HL-60 (cell line): Measurements from ENCODE around the gene NOXA1.

Experiments used
- DNase-seq, 2 experiments: peaks; one replicate each; pipeline ENCODE4 v3.0.0-alpha.2; 2010 to 2020; ENCODE audit warnings: low read depth in 1 of 2, low spot score in 1 of 2
- H3K27ac ChIP-seq: fragments of 250-450 bp; sonication (Bioruptor Pico); replicated peaks from 2 replicates; pipeline ENCODE4 v1.5.1; 2020; ENCODE audit warnings: mild to moderate bottlenecking, moderate library complexity
- H3K27me3 ChIP-seq: fragments of 250-450 bp; sonication (Bioruptor Pico); 2 replicates; pipeline ENCODE4 v1.5.1; 2021; ENCODE audit warnings: mild to moderate bottlenecking, moderate library complexity; ENCODE audit not compliant: insufficient read depth, poor library complexity, severe bottlenecking
- H3K4me3 ChIP-seq: replicated peaks from 2 replicates; pipeline ENCODE4 v1.5.1; 2011; ENCODE audit warnings: mild to moderate bottlenecking, control low read depth, low read length; ENCODE audit not compliant: insufficient read depth
- GABPA ChIP-seq: IDR thresholded peaks from 2 replicates; pipeline ENCODE4 v1.6.1; 2012; ENCODE audit warnings: low read depth
- POLR2AphosphoS5 ChIP-seq: IDR thresholded peaks from 2 replicates; pipeline ENCODE4 v1.6.1; 2012; ENCODE audit warnings: low read depth
- SPI1 ChIP-seq: IDR thresholded peaks from 2 replicates; pipeline ENCODE4 v1.6.1; 2012; ENCODE audit warnings: low read depth, mild to moderate bottlenecking, borderline replicate concordance
- TF ChIP-seq, protein P1 (sequence below): IDR thresholded peaks from 2 replicates; pipeline ENCODE4 v1.6.1; 2012; ENCODE audit warnings: low read depth; ENCODE audit not compliant: insufficient replicate concordance
- TF ChIP-seq, protein P2 (sequence below): IDR thresholded peaks from one replicate; pipeline ENCODE4 v1.5.1; 2011; ENCODE audit warnings: low read length, control low read depth, inconsistent platforms; ENCODE audit not compliant: insufficient read depth

The NOXA1 gene

DNA sequence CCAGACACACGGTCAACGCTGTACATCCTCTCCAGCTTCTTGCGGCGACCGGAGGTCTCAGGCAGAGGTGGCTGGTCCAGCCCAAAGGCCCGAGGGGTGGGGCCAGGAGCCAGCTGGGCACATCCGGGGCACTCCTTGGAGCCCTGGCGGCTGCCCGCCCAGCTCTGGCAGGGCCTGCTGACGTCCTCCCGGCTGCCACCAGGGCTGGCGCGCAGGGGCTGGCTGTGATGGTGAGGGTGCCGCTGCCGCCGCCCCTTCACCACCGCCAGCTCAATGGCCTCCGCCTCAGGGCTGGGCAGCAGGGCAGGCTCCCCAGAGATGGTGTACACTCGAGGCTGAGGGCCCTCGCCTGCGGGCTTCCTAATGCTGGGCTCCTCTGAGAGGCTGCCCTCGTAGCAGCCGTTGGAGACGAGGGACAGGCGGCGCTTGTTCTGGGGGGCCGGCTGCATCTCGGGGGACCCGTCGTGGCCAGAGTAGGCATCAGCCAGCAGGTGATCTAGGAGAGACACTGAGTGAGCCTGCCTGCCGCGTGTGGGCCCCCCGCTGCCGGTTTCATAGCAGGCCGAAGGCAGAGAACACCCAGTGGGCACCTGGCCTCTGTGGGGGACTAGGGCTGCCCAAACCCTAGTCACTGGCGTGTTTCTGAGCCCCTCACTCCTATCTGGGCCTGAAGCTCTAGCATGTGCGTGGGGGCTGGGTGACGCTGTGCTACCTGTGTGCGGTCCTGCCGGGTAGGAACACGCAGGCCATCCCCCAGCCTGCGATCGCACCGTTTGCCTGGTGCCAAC, 34.4 kb downstream of the NOXA1 start:
- H3K27me3 ChIP-seq, result no peaks in the 10 kb centered on the region
- no peak for DNase-seq
- no peak overlapping the region for H3K4me3 ChIP-seq
- H3K27ac ChIP-seq, result no peak overlapping the region
- TF ChIP-seq, protein P1, sequence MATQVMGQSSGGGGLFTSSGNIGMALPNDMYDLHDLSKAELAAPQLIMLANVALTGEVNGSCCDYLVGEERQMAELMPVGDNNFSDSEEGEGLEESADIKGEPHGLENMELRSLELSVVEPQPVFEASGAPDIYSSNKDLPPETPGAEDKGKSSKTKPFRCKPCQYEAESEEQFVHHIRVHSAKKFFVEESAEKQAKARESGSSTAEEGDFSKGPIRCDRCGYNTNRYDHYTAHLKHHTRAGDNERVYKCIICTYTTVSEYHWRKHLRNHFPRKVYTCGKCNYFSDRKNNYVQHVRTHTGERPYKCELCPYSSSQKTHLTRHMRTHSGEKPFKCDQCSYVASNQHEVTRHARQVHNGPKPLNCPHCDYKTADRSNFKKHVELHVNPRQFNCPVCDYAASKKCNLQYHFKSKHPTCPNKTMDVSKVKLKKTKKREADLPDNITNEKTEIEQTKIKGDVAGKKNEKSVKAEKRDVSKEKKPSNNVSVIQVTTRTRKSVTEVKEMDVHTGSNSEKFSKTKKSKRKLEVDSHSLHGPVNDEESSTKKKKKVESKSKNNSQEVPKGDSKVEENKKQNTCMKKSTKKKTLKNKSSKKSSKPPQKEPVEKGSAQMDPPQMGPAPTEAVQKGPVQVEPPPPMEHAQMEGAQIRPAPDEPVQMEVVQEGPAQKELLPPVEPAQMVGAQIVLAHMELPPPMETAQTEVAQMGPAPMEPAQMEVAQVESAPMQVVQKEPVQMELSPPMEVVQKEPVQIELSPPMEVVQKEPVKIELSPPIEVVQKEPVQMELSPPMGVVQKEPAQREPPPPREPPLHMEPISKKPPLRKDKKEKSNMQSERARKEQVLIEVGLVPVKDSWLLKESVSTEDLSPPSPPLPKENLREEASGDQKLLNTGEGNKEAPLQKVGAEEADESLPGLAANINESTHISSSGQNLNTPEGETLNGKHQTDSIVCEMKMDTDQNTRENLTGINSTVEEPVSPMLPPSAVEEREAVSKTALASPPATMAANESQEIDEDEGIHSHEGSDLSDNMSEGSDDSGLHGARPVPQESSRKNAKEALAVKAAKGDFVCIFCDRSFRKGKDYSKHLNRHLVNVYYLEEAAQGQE, result no peak
- TF ChIP-seq GABPA (no peak), SPI1 (no peak)
- TF ChIP-seq, protein P2, sequence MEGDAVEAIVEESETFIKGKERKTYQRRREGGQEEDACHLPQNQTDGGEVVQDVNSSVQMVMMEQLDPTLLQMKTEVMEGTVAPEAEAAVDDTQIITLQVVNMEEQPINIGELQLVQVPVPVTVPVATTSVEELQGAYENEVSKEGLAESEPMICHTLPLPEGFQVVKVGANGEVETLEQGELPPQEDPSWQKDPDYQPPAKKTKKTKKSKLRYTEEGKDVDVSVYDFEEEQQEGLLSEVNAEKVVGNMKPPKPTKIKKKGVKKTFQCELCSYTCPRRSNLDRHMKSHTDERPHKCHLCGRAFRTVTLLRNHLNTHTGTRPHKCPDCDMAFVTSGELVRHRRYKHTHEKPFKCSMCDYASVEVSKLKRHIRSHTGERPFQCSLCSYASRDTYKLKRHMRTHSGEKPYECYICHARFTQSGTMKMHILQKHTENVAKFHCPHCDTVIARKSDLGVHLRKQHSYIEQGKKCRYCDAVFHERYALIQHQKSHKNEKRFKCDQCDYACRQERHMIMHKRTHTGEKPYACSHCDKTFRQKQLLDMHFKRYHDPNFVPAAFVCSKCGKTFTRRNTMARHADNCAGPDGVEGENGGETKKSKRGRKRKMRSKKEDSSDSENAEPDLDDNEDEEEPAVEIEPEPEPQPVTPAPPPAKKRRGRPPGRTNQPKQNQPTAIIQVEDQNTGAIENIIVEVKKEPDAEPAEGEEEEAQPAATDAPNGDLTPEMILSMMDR, result no peak

GRCh38 chr9:137458194-137459151, 35.3 kb downstream of the NOXA1 start:
- Histone ChIP-seq H3K27me3 (no peaks in the 10 kb centered on the region), H3K27ac (peak overlapping the region; percentile 47), H3K4me3 (peak overlapping the region; percentile 68)
- no peak for DNase-seq
- TF ChIP-seq GABPA (no peak), SPI1 (no peak), POLR2AphosphoS5 (no peak)
- TF ChIP-seq, protein P1, result no peak
- TF ChIP-seq, protein P2, result no peak

GRCh38 chr9:137459152-137459600, 36.0 kb downstream of the NOXA1 start, which contains the start of gene NSMF:
TSS of gene NSMF (minus strand) at chr9:137459334. CDS start at chr9:137459102, 232 bp downstream.
- Histone ChIP-seq H3K27me3 (no peaks in the 10 kb centered on the region), H3K4me3 (peak within 1 kb of the TSS; percentile 68), H3K27ac (peak within 1 kb of the TSS; percentile 73)
- TF ChIP-seq POLR2AphosphoS5, result no peak
- TF ChIP-seq GABPA, result no peak
- TF ChIP-seq, protein P1, result no peak
- TF ChIP-seq, protein P2, result no peak
- no peak for TF ChIP-seq SPI1
- DNase-seq, result peak; percentile 78 to 82
